ENCODE results near the gene PACRG.

DNA sequence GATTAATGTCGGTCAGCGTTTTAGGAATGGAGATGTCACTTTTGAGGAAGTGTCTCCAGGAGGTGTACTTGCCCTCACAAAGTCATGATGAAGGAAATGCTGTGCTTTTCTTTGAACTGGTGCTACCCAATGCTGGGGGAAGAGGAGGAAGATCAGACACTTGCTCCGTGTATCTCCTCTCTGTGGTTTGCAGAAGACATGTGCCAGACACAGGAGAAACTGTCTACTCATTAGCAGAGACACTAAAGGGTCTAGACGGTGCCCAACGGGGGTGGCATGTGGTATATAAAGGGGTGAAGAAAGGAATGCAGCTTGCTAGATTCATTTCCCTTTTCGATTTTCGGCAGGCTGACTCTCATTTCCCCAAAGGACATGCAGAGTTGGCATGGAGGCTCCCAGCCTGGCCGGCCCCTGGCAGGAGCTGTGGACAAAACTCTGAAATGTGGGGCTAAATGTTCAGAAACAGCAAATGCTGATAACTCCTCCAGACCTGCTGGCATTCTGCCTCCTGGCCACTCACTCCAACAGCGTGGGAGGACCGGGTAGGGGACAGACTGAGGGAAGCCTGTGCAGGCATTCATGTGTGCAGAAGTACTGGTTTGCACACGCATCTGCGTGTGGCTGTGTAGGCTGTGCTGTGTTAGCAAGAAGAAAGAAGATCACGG, 627.1 kb downstream of the PACRG start:
- no peak for TF ChIP-seq CTCF (IDR thresholded peaks at IDR 0.05; ENCODE audit: control extremely low read depth in 1 of 3, insufficient read depth in 1 of 3, low read depth in 1 of 3, low read length in 3 of 3)
- no peak for TF ChIP-seq BRCA1 (IDR thresholded peaks at IDR 0.05; ENCODE audit: low read depth, low read length)
